K562 (cell line): ENCODE measurements around the gene TOMT. TPM values are rescaled to one million over a fixed set of nuclear protein-coding genes. Genes with fewer than 3 reads are reported as not detected.

ENCODE experiments used
- CEBPZ ChIP-seq: fragments of 150-350 bp; IDR thresholded peaks from 2 replicates; pipeline ENCODE4 v1.6.1; 2014; ENCODE audit warnings: low read depth, mild to moderate bottlenecking, low read length, borderline replicate concordance
- CTBP1 ChIP-seq: fragments of 450-650 bp; IDR thresholded peaks from 2 replicates; pipeline ENCODE4 v1.6.1; 2016; ENCODE audit warnings: borderline replicate concordance
- EGR1 ChIP-seq: fragments of 450-650 bp; conservative IDR thresholded peaks from 2 replicates; pipeline ENCODE4 v1.6.1; 2017; ENCODE audit warnings: mild to moderate bottlenecking
- ESRRA ChIP-seq: fragments of 450-650 bp; IDR thresholded peaks from 2 replicates; pipeline ENCODE4 v1.6.1; 2014; ENCODE audit warnings: low read depth, mild to moderate bottlenecking, moderate library complexity, borderline replicate concordance
- FOXM1 ChIP-seq, 2 experiments: fragments of 450-650 bp in 1 of 2; sonication (generic) in 1 of 2; formaldehyde crosslinking in 1 of 2; IDR thresholded peaks; 2 replicates each; pipeline versions ENCODE4 v1.6.1 to v1.9.0; 2017 to 2022; ENCODE audit warnings: low read depth in 2 of 2, mild to moderate bottlenecking in 2 of 2, missing genetic modification reagents in 1 of 2, moderate library complexity in 1 of 2
- MCM3 ChIP-seq: fragments of 450-650 bp; IDR thresholded peaks from 2 replicates; pipeline ENCODE4 v1.6.1; 2016
- OTX1 ChIP-seq: fragments of 450-650 bp; formaldehyde crosslinking; IDR thresholded peaks from 2 replicates; pipeline ENCODE4 v1.4.0; 2022; ENCODE audit warnings: mild to moderate bottlenecking
- TAL1 ChIP-seq: fragments of 450-650 bp; IDR thresholded peaks from 2 replicates; pipeline ENCODE4 v1.6.1; 2016; ENCODE audit warnings: mild to moderate bottlenecking
- TRIM24 ChIP-seq, 2 experiments: fragments of 450-650 bp; IDR thresholded peaks; 2 replicates each; pipeline ENCODE4 v1.6.1; 2016
- TRIM28 ChIP-seq: fragments of 450-650 bp; IDR thresholded peaks from 2 replicates; pipeline ENCODE4 v1.6.1; 2017
- ZNF197 ChIP-seq: fragments of 200-800 bp; sonication (Bioruptor generic); IDR thresholded peaks from 2 replicates; pipeline ENCODE4 v1.6.1; 2016; ENCODE audit warnings: low read depth, missing genetic modification characterization, missing compliant biosample characterization
- ZNF274 ChIP-seq: IDR thresholded peaks from 2 replicates; pipeline ENCODE4 v1.6.1; 2011; ENCODE audit warnings: low read depth, mild to moderate bottlenecking, low read length, moderate library complexity, borderline replicate concordance
- ZNF584 ChIP-seq: fragments of 200-800 bp; sonication (Bioruptor generic); IDR thresholded peaks from 2 replicates; pipeline ENCODE4 v1.6.1; 2016; ENCODE audit warnings: low read depth, mild to moderate bottlenecking, missing genetic modification characterization, missing compliant biosample characterization
- ZNF764 ChIP-seq: fragments of 250-450 bp; sonication (Bioruptor Pico); IDR thresholded peaks from 2 replicates; pipeline ENCODE4 v1.4.0; 2020; ENCODE audit warnings: low read depth, mild to moderate bottlenecking, moderate library complexity
- ZNF830 ChIP-seq: fragments of 250-450 bp; sonication (Bioruptor Pico); IDR thresholded peaks from 2 replicates; pipeline ENCODE4 v1.5.0; 2021; ENCODE audit warnings: mild to moderate bottlenecking
- polyA plus RNA-seq, 8 experiments: library from polyadenylated mRNA; depleted of rRNA in 4 of 8; stranded (reverse) in 5 of 8; unstranded in 3 of 8; fragments of >200 nt; fragmentation: Nextera tagmentation in 2 of 8; fragmentation: Illumina TruSeq in 1 of 8; extraction: Ambion mirVana in 2 of 8; extraction: Trizol in 1 of 8; gene quantifications; 2 replicates each; pipeline versions ENCODE4 v1.2.1 to v1.2.3, GENCODE V29; 2011 to 2014; ENCODE audit warnings: inconsistent platforms in 1 of 8, missing spikeins in 1 of 8
- total RNA-seq, 7 experiments: library from RNA; depleted of rRNA in 6 of 7; stranded (reverse); fragments of >200 nt in 6 of 7; fragmentation: Illumina TruSeq in 2 of 7; extraction: Trizol in 2 of 7; gene quantifications; 2 replicates each; pipeline versions ENCODE4 v1.2.1 to v1.2.3, GENCODE V29; 2011 to 2021; ENCODE audit warnings: low replicate concordance in 1 of 7
- TF ChIP-seq, protein P1 (sequence below): fragments of 250-450 bp; sonication (Bioruptor Pico); IDR thresholded peaks from 2 replicates; pipeline ENCODE4 v1.8.0; 2022; ENCODE audit warnings: moderate library complexity, mild to moderate bottlenecking, inconsistent platforms
- TF ChIP-seq, protein P2 (sequence below): fragments of 250-450 bp; sonication (Bioruptor Pico); IDR thresholded peaks from 2 replicates; pipeline ENCODE4 v1.8.0; 2022; ENCODE audit warnings: inconsistent platforms, mild to moderate bottlenecking, moderate library complexity, borderline replicate concordance
- TF ChIP-seq, protein P3 (sequence below): fragments of 450-650 bp; IDR thresholded peaks from 2 replicates; pipeline ENCODE4 v1.7.1; 2018; ENCODE audit warnings: mild to moderate bottlenecking, low read depth; ENCODE audit not compliant: partially characterized antibody
- TF ChIP-seq, protein P4 (sequence below): fragments of 450-650 bp; IDR thresholded peaks from 2 replicates; pipeline ENCODE4 v1.6.1; 2016; ENCODE audit warnings: low read depth, mild to moderate bottlenecking, moderate library complexity

The TOMT gene
- total and polyA plus RNA-seq, 9 of the 15 experiments (the other 6 are each of a cell fraction or from before 2014, with no cell fraction given), result not detected

GRCh38 chr11:72069787-72070251 lies 35.9 kb upstream of the TOMT start (continued):
- TF ChIP-seq EGR1 (peak; percentile 42; the same call in 1 of the 2 replicates), CTBP1 (no peak), TRIM28 (no peak), CEBPZ (no peak), ZNF584 (peak; percentile 88; the same call in 1 of the 2 replicates), TAL1 (no peak), ZNF197 (CRISPR knock-in tag) (0 out of 2 replicates have a peak, but pooled peaks have one; percentile 55), ESRRA (no peak), OTX1 (0 out of 2 replicates have a peak, but pooled peaks have one; percentile 22), ZNF830 (CRISPR knock-in tag) (no peak), MCM3 (no peak), ZNF764 (CRISPR knock-in tag) (no peak), TRIM24 (IDR thresholded peaks at IDR 0.05) (no peak), ZNF274 (no peak), FOXM1 (IDR thresholded peaks at IDR 0.05; ENCODE audit: low read depth) (no peak), FOXM1 (CRISPR knock-in tag; IDR thresholded peaks at IDR 0.05; ENCODE audit: low read depth) (no peak)
- TF ChIP-seq, protein P1, sequence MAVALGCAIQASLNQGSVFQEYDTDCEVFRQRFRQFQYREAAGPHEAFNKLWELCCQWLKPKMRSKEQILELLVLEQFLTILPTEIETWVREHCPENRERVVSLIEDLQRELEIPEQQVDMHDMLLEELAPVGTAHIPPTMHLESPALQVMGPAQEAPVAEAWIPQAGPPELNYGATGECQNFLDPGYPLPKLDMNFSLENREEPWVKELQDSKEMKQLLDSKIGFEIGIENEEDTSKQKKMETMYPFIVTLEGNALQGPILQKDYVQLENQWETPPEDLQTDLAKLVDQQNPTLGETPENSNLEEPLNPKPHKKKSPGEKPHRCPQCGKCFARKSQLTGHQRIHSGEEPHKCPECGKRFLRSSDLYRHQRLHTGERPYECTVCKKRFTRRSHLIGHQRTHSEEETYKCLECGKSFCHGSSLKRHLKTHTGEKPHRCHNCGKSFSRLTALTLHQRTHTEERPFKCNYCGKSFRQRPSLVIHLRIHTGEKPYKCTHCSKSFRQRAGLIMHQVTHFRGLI (CRISPR knock-in tag), result no peak; the same call in 1 of the 2 replicates
- TF ChIP-seq, protein P2, sequence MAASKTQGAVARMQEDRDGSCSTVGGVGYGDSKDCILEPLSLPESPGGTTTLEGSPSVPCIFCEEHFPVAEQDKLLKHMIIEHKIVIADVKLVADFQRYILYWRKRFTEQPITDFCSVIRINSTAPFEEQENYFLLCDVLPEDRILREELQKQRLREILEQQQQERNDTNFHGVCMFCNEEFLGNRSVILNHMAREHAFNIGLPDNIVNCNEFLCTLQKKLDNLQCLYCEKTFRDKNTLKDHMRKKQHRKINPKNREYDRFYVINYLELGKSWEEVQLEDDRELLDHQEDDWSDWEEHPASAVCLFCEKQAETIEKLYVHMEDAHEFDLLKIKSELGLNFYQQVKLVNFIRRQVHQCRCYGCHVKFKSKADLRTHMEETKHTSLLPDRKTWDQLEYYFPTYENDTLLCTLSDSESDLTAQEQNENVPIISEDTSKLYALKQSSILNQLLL, result no peak
- TF ChIP-seq, protein P3, sequence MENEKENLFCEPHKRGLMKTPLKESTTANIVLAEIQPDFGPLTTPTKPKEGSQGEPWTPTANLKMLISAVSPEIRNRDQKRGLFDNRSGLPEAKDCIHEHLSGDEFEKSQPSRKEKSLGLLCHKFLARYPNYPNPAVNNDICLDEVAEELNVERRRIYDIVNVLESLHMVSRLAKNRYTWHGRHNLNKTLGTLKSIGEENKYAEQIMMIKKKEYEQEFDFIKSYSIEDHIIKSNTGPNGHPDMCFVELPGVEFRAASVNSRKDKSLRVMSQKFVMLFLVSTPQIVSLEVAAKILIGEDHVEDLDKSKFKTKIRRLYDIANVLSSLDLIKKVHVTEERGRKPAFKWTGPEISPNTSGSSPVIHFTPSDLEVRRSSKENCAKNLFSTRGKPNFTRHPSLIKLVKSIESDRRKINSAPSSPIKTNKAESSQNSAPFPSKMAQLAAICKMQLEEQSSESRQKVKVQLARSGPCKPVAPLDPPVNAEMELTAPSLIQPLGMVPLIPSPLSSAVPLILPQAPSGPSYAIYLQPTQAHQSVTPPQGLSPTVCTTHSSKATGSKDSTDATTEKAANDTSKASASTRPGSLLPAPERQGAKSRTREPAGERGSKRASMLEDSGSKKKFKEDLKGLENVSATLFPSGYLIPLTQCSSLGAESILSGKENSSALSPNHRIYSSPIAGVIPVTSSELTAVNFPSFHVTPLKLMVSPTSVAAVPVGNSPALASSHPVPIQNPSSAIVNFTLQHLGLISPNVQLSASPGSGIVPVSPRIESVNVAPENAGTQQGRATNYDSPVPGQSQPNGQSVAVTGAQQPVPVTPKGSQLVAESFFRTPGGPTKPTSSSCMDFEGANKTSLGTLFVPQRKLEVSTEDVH, result no peak
- TF ChIP-seq, protein P4, sequence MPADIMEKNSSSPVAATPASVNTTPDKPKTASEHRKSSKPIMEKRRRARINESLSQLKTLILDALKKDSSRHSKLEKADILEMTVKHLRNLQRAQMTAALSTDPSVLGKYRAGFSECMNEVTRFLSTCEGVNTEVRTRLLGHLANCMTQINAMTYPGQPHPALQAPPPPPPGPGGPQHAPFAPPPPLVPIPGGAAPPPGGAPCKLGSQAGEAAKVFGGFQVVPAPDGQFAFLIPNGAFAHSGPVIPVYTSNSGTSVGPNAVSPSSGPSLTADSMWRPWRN, result no peak
